ENCODE measurements around the gene ITPR1. TPM values are rescaled to one million over a fixed set of nuclear protein-coding genes. Genes with fewer than 3 reads are reported as not detected.

Gene ITPR1
- total RNA-seq, 1 donor from 2014 or later: 6.7 TPM

GRCh38 chr3:4501437-4501836 lies 8.3 kb downstream of the ITPR1 start:
- FAIRE-seq (no peak), DNase-seq (ENCODE audit: low read depth) (no peak)
- Histone ChIP-seq H3K79me2 (ENCODE audit: insufficient read depth, low read length) (no peaks in the 10 kb centered on the region), H3K4me2 (ENCODE audit: low read length) (no peak overlapping the region), H3K4me1 (ENCODE audit: insufficient read depth, low read length) (no peaks in the 10 kb centered on the region), H4K20me1 (ENCODE audit: insufficient read depth, low read length) (no peaks in the 10 kb centered on the region), H3K9ac (ENCODE audit: low read length) (no peak overlapping the region), H3K27me3 (ENCODE audit: insufficient read depth, low read length) (no peaks in the 10 kb centered on the region), H2AFZ (ENCODE audit: low read depth, low read length) (no peak overlapping the region), H3K36me3 (ENCODE audit: insufficient read depth, low read length) (no peaks in the 10 kb centered on the region), H3K4me3 (ENCODE audit: insufficient read depth, low read depth, low read length) (no peak overlapping the region), H3K27ac (ENCODE audit: low read depth, low read length) (no peak overlapping the region), H3K9me3 (ENCODE audit: insufficient read depth, low read depth, low read length) (no peaks in the 10 kb centered on the region)
- Mint-ChIP-seq H3K27me3 (ENCODE audit: low read depth, unreplicated experiment) (peaks cover 5% of the 10 kb centered on the region), H3K4me3 (ENCODE audit: unreplicated experiment) (no peak overlapping the region), H3K9me3 (ENCODE audit: unreplicated experiment) (no peaks in the 10 kb centered on the region), H3K27ac (ENCODE audit: unreplicated experiment) (no peak overlapping the region), H3K36me3 (ENCODE audit: low read depth, unreplicated experiment) (no peaks in the 10 kb centered on the region), H3K4me1 (ENCODE audit: low read depth, unreplicated experiment) (no peaks in the 10 kb centered on the region)
- TF ChIP-seq CTCF (IDR thresholded peaks at IDR 0.05; ENCODE audit: insufficient read depth, low read depth, low read length): no peak
- no peak for TF ChIP-seq EZH2 (IDR thresholded peaks at IDR 0.05; ENCODE audit: insufficient read depth, low read length)

GRCh38 chr3:4501927-4502326 lies 8.8 kb downstream of the ITPR1 start:
- no peaks in the 10 kb centered on the region for H3K4me1 Mint-ChIP-seq (ENCODE audit: low read depth, unreplicated experiment)
- H3K4me3 ChIP-seq (ENCODE audit: insufficient read depth, low read depth, low read length): no peak overlapping the region
- H3K36me3 Mint-ChIP-seq (ENCODE audit: low read depth, unreplicated experiment): no peaks in the 10 kb centered on the region
- no peaks in the 10 kb centered on the region for H3K36me3 ChIP-seq (ENCODE audit: insufficient read depth, low read length)
- no peaks in the 10 kb centered on the region for H3K9me3 Mint-ChIP-seq (ENCODE audit: unreplicated experiment)
- no peak overlapping the region for H3K27ac ChIP-seq (ENCODE audit: low read depth, low read length)
- no peaks in the 10 kb centered on the region for H3K79me2 ChIP-seq (ENCODE audit: insufficient read depth, low read length)
- H3K4me1 ChIP-seq (ENCODE audit: insufficient read depth, low read length): no peaks in the 10 kb centered on the region
- no peak overlapping the region for H2AFZ ChIP-seq (ENCODE audit: low read depth, low read length)
- H3K4me2 ChIP-seq (ENCODE audit: low read length): no peak overlapping the region
- no peak overlapping the region for H3K9ac ChIP-seq (ENCODE audit: low read length)
- peaks cover 5% of the 10 kb centered on the region for H3K27me3 Mint-ChIP-seq (ENCODE audit: low read depth, unreplicated experiment)
- H3K27ac Mint-ChIP-seq (ENCODE audit: unreplicated experiment): no peak overlapping the region
- no peaks in the 10 kb centered on the region for H3K27me3 ChIP-seq (ENCODE audit: insufficient read depth, low read length)
- FAIRE-seq: no peak
- H3K4me3 Mint-ChIP-seq (ENCODE audit: unreplicated experiment): no peak overlapping the region
- no peak for DNase-seq (ENCODE audit: low read depth)
- H4K20me1 ChIP-seq (ENCODE audit: insufficient read depth, low read length): no peaks in the 10 kb centered on the region
- H3K9me3 ChIP-seq (ENCODE audit: insufficient read depth, low read depth, low read length): no peaks in the 10 kb centered on the region
- TF ChIP-seq EZH2 (IDR thresholded peaks at IDR 0.05; ENCODE audit: insufficient read depth, low read length): no peak
- TF ChIP-seq CTCF (IDR thresholded peaks at IDR 0.05; ENCODE audit: insufficient read depth, low read depth, low read length): no peak

- Histone ChIP-seq H3K79me2 (ENCODE audit: insufficient read depth, low read length) (no peaks in the 10 kb centered on the region), H3K27ac (ENCODE audit: low read depth, low read length) (no peak overlapping the region), H3K9ac (ENCODE audit: low read length) (no peak overlapping the region), H4K20me1 (ENCODE audit: insufficient read depth, low read length) (no peaks in the 10 kb centered on the region), H2AFZ (ENCODE audit: low read depth, low read length) (no peak overlapping the region), H3K27me3 (ENCODE audit: insufficient read depth, low read length) (no peaks in the 10 kb centered on the region), H3K36me3 (ENCODE audit: insufficient read depth, low read length) (no peaks in the 10 kb centered on the region), H3K4me2 (ENCODE audit: low read length) (no peak overlapping the region), H3K9me3 (ENCODE audit: insufficient read depth, low read depth, low read length) (no peaks in the 10 kb centered on the region), H3K4me1 (ENCODE audit: insufficient read depth, low read length) (no peaks in the 10 kb centered on the region), H3K4me3 (ENCODE audit: insufficient read depth, low read depth, low read length) (no peak overlapping the region)
- no peak for DNase-seq (ENCODE audit: low read depth)
- Mint-ChIP-seq H3K4me1 (ENCODE audit: low read depth, unreplicated experiment) (no peaks in the 10 kb centered on the region), H3K36me3 (ENCODE audit: low read depth, unreplicated experiment) (no peaks in the 10 kb centered on the region), H3K27me3 (ENCODE audit: low read depth, unreplicated experiment) (peaks cover 7% of the 10 kb centered on the region), H3K4me3 (ENCODE audit: unreplicated experiment) (no peak overlapping the region), H3K9me3 (ENCODE audit: unreplicated experiment) (no peaks in the 10 kb centered on the region), H3K27ac (ENCODE audit: unreplicated experiment) (no peak overlapping the region)
- no peak for FAIRE-seq
- no peak for TF ChIP-seq EZH2 (IDR thresholded peaks at IDR 0.05; ENCODE audit: insufficient read depth, low read length)
- TF ChIP-seq CTCF (IDR thresholded peaks at IDR 0.05; ENCODE audit: insufficient read depth, low read depth, low read length): no peak
These were observed 9.9 kb downstream of the ITPR1 start for GRCh38 chr3:4503050-4503449.
